ENCODE results near the gene TRPC4AP.

GRCh38 chr20:35129647-35130069 is 37.1 kb upstream of the TRPC4AP start:
- TF ChIP-seq CTCF (IDR thresholded peaks at IDR 0.05 in 4 of 5, conservative IDR thresholded peaks at IDR 0.05 in 1 of 5) = no peak
- TF ChIP-seq POLR2A (IDR thresholded peaks at IDR 0.05) = no peak

Measured in gastrocnemius medialis (tissue), 4 donors.